ENCODE measurements around the gene SETD1A. TPM values are rescaled to one million over a fixed set of nuclear protein-coding genes. Genes with fewer than 3 reads are reported as not detected.

The SETD1A gene
- total RNA-seq, 2 experiments from 2014 or later = 40.1 to 41.2 TPM

- intact Hi-C loops (cut with DNase I, micrococcal nuclease) = loop anchor here in 1 of 2 experiments (10.0 kb wide), 3 partner anchors 315 to 715 kb away; no protein-coding TSS in a partner anchor
- no peak for ATAC-seq (ENCODE audit: poor library complexity)
- H3K4me3 Mint-ChIP-seq = no peak overlapping the region
Observed at GRCh38 chr16:30980023-30980371, 22.4 kb downstream of the SETD1A start.

GRCh38 chr16:30980434-30980833 is 22.9 kb downstream of the SETD1A start:
- TF ChIP-seq CTCF (IDR thresholded peaks at IDR 0.05) = no peak
- peaks cover 13% of the 10 kb centered on the region for H3K4me1 ChIP-seq (ENCODE audit: insufficient read depth, low read length)
- no peak overlapping the region for H3K27ac ChIP-seq (ENCODE audit: low read depth in 1 of 2, low read length in 2 of 2)
- Mint-ChIP-seq H3K9me3 (no peaks in the 10 kb centered on the region), H3K27ac (no peak overlapping the region), H3K4me1 (ENCODE audit: low read depth) (no peaks in the 10 kb centered on the region), H3K4me3 (no peak overlapping the region), H3K36me3 (ENCODE audit: low read depth) (peaks cover 63% of the 10 kb centered on the region), H3K27me3 (no peaks in the 10 kb centered on the region)
- H3K9me3 ChIP-seq (ENCODE audit: control insufficient read depth in 1 of 2, insufficient read depth in 1 of 2, low read length in 2 of 2) = no peaks in the 10 kb centered on the region
- peaks cover 69% of the 10 kb centered on the region for H3K36me3 ChIP-seq (ENCODE audit: insufficient read depth, low read length)
- no peaks in the 10 kb centered on the region for H3K27me3 ChIP-seq (ENCODE audit: control insufficient read depth in 1 of 2, insufficient read depth in 2 of 2, low read length in 2 of 2)
- POLR2A ChIA-PET = no interaction called here
- DNase-seq (no peak), ATAC-seq (ENCODE audit: poor library complexity) (no peak)
- intact Hi-C loops (cut with DNase I, micrococcal nuclease) = loop anchor here in 1 of 2 experiments (10.0 kb wide), 3 partner anchors 314 to 714 kb away; no protein-coding TSS in a partner anchor
- CTCF ChIA-PET = no interaction called here
- H3K4me3 ChIP-seq (ENCODE audit: low read length) = no peak overlapping the region

More at GRCh38 chr16:30980023-30980371, 22.4 kb downstream of the SETD1A start:
- Mint-ChIP-seq H3K36me3 (ENCODE audit: low read depth) (peaks cover 63% of the 10 kb centered on the region), H3K27me3 (no peaks in the 10 kb centered on the region), H3K27ac (no peak overlapping the region), H3K9me3 (no peaks in the 10 kb centered on the region), H3K4me1 (ENCODE audit: low read depth) (no peaks in the 10 kb centered on the region)
- Histone ChIP-seq H3K4me3 (ENCODE audit: low read length) (no peak overlapping the region), H3K27ac (ENCODE audit: low read depth in 1 of 2, low read length in 2 of 2) (no peak overlapping the region), H3K4me1 (ENCODE audit: insufficient read depth, low read length) (peaks cover 8% of the 10 kb centered on the region), H3K36me3 (ENCODE audit: insufficient read depth, low read length) (peaks cover 73% of the 10 kb centered on the region), H3K27me3 (ENCODE audit: control insufficient read depth in 1 of 2, insufficient read depth in 2 of 2, low read length in 2 of 2) (no peaks in the 10 kb centered on the region), H3K9me3 (ENCODE audit: control insufficient read depth in 1 of 2, insufficient read depth in 1 of 2, low read length in 2 of 2) (no peaks in the 10 kb centered on the region)
- ChIA-PET POLR2A (no interaction called here), CTCF (no interaction called here)
- TF ChIP-seq CTCF (IDR thresholded peaks at IDR 0.05) = no peak
- no peak for DNase-seq

GRCh38 chr16:30980959-30981358 is 23.4 kb downstream of the SETD1A start:
- no peak for TF ChIP-seq CTCF (IDR thresholded peaks at IDR 0.05)
- CTCF ChIA-PET = no interaction called here
- H3K36me3 Mint-ChIP-seq (ENCODE audit: low read depth) = peaks cover 58% of the 10 kb centered on the region
- Histone ChIP-seq H3K4me3 (ENCODE audit: low read length) (no peak overlapping the region), H3K9me3 (ENCODE audit: control insufficient read depth in 1 of 2, insufficient read depth in 1 of 2, low read length in 2 of 2) (no peaks in the 10 kb centered on the region), H3K27me3 (ENCODE audit: control insufficient read depth in 1 of 2, insufficient read depth in 2 of 2, low read length in 2 of 2) (no peaks in the 10 kb centered on the region), H3K36me3 (ENCODE audit: insufficient read depth, low read length) (peaks cover 64% of the 10 kb centered on the region), H3K4me1 (ENCODE audit: insufficient read depth, low read length) (peaks cover 13% of the 10 kb centered on the region), H3K27ac (ENCODE audit: low read depth in 1 of 2, low read length in 2 of 2) (no peak overlapping the region)
- no peaks in the 10 kb centered on the region for H3K4me1 Mint-ChIP-seq (ENCODE audit: low read depth)
- H3K4me3 Mint-ChIP-seq = no peak overlapping the region
- POLR2A ChIA-PET = no interaction called here
- H3K27ac Mint-ChIP-seq = no peak overlapping the region
- DNase-seq = no peak
- intact Hi-C loops (cut with DNase I, micrococcal nuclease) = loop anchor here in 1 of 2 experiments (10.0 kb wide), 3 partner anchors 314 to 714 kb away; no protein-coding TSS in a partner anchor
- no peaks in the 10 kb centered on the region for H3K9me3 Mint-ChIP-seq
- H3K27me3 Mint-ChIP-seq = no peaks in the 10 kb centered on the region
- no peak for ATAC-seq (ENCODE audit: poor library complexity)

Measured in CD4-positive, alpha-beta T cell (primary cell).